H1 (cell line): ENCODE results near the gene DLX2. TPM values are rescaled to one million over a fixed set of nuclear protein-coding genes. Genes with fewer than 3 reads are reported as not detected.

Experiments
- BCL11A ChIP-seq, 2 experiments: IDR thresholded peaks; one replicate each; pipeline ENCODE4 v1.6.1; 2011; ENCODE audit warnings: low read depth in 2 of 2, low read length in 2 of 2, mild to moderate bottlenecking in 2 of 2
- CBX8 ChIP-seq: fragments of 300-800, 300-1000 bp; sonication (generic); IDR thresholded peaks from 2 replicates; pipeline ENCODE4 v1.7.1; 2016; ENCODE audit warnings: low read depth, low read length, borderline replicate concordance
- CHD2 ChIP-seq: IDR thresholded peaks from 2 replicates; pipeline ENCODE4 v1.6.1; 2012; ENCODE audit warnings: low read length, improper control_type of control experiment
- CREB1 ChIP-seq: IDR thresholded peaks from 2 replicates; pipeline ENCODE4 v1.6.1; 2012; ENCODE audit warnings: inconsistent platforms
- CTCF ChIP-seq, 3 experiments: IDR thresholded peaks; 1 replicate in 2 of 3; 2 replicates in 1 of 3; pipeline versions ENCODE4 v1.5.1 to v1.6.1; 2011; ENCODE audit warnings: low read length in 3 of 3, mild to moderate bottlenecking in 3 of 3, inconsistent platforms in 2 of 3, low read depth in 1 of 3, moderate library complexity in 1 of 3; ENCODE audit not compliant: insufficient read depth in 1 of 3; ENCODE audit errors: control extremely low read depth in 1 of 3
- EGR1 ChIP-seq: IDR thresholded peaks from 2 replicates; pipeline ENCODE4 v1.6.1; 2011; ENCODE audit warnings: low read depth, low read length, borderline replicate concordance
- EZH2 ChIP-seq: fragments of 200-600 bp; sonication (generic); IDR thresholded peaks from 2 replicates; pipeline ENCODE4 v1.7.1; 2012; ENCODE audit warnings: low read depth, mild to moderate bottlenecking, moderate library complexity, low read length, inconsistent platforms; ENCODE audit not compliant: severe bottlenecking
- FOSL1 ChIP-seq: IDR thresholded peaks from 2 replicates; pipeline ENCODE4 v1.6.1; 2011; ENCODE audit warnings: mild to moderate bottlenecking, low read depth, low read length, moderate library complexity; ENCODE audit not compliant: insufficient read depth
- GABPA ChIP-seq: IDR thresholded peaks from 2 replicates; pipeline ENCODE4 v1.6.1; 2011; ENCODE audit warnings: mild to moderate bottlenecking, low read length, moderate library complexity, borderline replicate concordance; ENCODE audit not compliant: insufficient read depth
- HDAC6 ChIP-seq: IDR thresholded peaks from one replicate; pipeline ENCODE4 v1.7.1; 2012; ENCODE audit warnings: low read depth, mild to moderate bottlenecking, inconsistent platforms, low read length, moderate library complexity
- KDM4A ChIP-seq: IDR thresholded peaks from one replicate; pipeline ENCODE4 v1.7.1; 2012; ENCODE audit warnings: low read depth, mild to moderate bottlenecking, moderate library complexity, low read length, inconsistent platforms; ENCODE audit not compliant: severe bottlenecking
- MAX ChIP-seq: IDR thresholded peaks from 2 replicates; pipeline ENCODE4 v1.6.1; 2012; ENCODE audit warnings: inconsistent platforms
- POLR2A ChIP-seq, 2 experiments: IDR thresholded peaks; 1 replicate in 1 of 2; 2 replicates in 1 of 2; pipeline ENCODE4 v1.6.1; 2011; ENCODE audit warnings: low read depth in 2 of 2, low read length in 2 of 2, mild to moderate bottlenecking in 2 of 2; ENCODE audit errors: control extremely low read depth in 1 of 2
- POU5F1 ChIP-seq: IDR thresholded peaks from 2 replicates; pipeline ENCODE4 v1.6.1; 2011; ENCODE audit warnings: low read depth, mild to moderate bottlenecking, low read length, moderate library complexity
- RNF2 ChIP-seq: fragments of 200-900, 300-1000 bp; sonication (generic); IDR thresholded peaks from 2 replicates; pipeline ENCODE4 v1.7.1; 2016; ENCODE audit warnings: borderline replicate concordance, low read depth, mild to moderate bottlenecking, antibody characterized with exemption, low read length; ENCODE audit not compliant: poor library complexity, severe bottlenecking; ENCODE audit errors: missing control alignments
- SIN3A ChIP-seq, 2 experiments: IDR thresholded peaks in 1 of 2; conservative IDR thresholded peaks in 1 of 2; 2 replicates each; pipeline ENCODE4 v1.6.1; 2011 to 2012; ENCODE audit warnings: low read length in 2 of 2, improper control_type of control experiment in 1 of 2, low read depth in 1 of 2, mild to moderate bottlenecking in 1 of 2
- SIRT6 ChIP-seq: IDR thresholded peaks from one replicate; pipeline ENCODE4 v1.7.1; 2012; ENCODE audit warnings: low read length, inconsistent platforms
- SP2 ChIP-seq: IDR thresholded peaks from 2 replicates; pipeline ENCODE4 v1.6.1; 2012; ENCODE audit warnings: mild to moderate bottlenecking, low read length, inconsistent platforms
- SUZ12 ChIP-seq: fragments of 200-600 bp; sonication (generic); IDR thresholded peaks from 2 replicates; pipeline ENCODE4 v1.6.1; 2012; ENCODE audit warnings: mild to moderate bottlenecking, inconsistent platforms, low read length, moderate library complexity, mixed read lengths
- TEAD4 ChIP-seq: IDR thresholded peaks from 2 replicates; pipeline ENCODE4 v1.6.1; 2012; ENCODE audit warnings: low read depth, low read length, inconsistent platforms, mixed read lengths
- ZNF274 ChIP-seq: IDR thresholded peaks from 2 replicates; pipeline ENCODE4 v1.7.0; 2012; ENCODE audit warnings: low read length, borderline replicate concordance; ENCODE audit errors: extremely low read depth
- polyA plus RNA-seq, 7 experiments: library from polyadenylated mRNA; depleted of rRNA in 3 of 7; stranded (reverse) in 5 of 7; unstranded in 2 of 7; fragments of >200 nt in 5 of 7; fragments of 200-250 nt in 2 of 7; gene quantifications; 1 replicate in 5 of 7; 2 replicates in 1 of 7; 4 replicates in 1 of 7; pipeline versions ENCODE4 v1.2.1 to v1.2.3, GENCODE V29; 2011 to 2013; ENCODE audit warnings: missing spikeins in 2 of 7, mixed read lengths in 2 of 7
- total RNA-seq: library from RNA; stranded (reverse); fragmentation: NEBNext Ultra II Directional; extraction: Animal tissue kit (Norgen Biotek cat#: 25700); gene quantifications from 2 replicates; pipeline ENCODE4 v1.2.1, GENCODE V29; 2021

DLX2 gene
- total and polyA plus RNA-seq, 2 of the 8 experiments (the other 6 are each of a cell fraction or from before 2014, with no cell fraction given), result 0.45 TPM; not detected in 1

DNA sequence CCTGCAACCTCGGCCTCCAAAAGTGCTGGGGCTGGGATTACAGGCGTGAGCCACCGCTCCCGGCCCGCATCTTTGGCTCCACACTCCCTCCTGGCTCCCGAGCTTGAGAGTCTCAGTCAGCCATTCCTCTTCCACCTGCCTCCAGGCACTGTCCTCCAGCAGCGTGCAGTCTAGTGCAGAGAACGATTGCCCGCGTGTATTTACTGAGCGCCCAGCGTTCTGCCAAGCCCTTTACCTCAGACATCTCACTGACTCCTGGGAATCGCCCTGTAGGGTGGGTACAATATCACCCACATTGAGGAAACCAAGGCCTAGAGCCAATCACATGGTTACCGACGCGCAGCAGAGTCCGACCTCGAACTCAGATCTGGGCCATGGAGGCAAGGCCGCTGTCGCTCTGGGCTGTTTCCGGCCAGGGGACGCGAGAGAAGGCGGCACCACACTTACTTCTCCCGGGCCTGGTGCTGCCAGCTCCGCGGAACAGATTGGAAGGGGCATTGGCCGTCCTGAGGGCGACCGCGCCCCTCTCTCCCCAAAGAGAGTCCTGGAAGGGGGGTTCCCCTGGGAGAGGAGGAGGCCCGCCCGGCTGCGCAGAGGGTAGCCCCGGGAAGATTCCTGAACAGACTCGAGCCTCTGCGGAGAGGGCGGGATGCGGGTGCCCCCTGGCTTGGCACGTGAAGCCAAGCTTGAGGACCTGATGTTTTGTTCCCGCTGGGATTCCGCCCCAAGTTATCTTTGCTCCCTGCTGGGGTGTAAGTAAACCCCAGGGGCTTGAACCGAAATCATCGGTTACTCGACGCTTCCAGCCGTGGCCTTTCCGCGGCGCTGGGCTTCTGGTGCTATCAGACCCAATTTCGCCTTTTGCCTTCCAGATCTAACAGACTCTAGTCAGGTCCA lies 5.2 kb upstream of the DLX2 start (continued):
- TF ChIP-seq KDM4A (no peak), GABPA (no peak), SIRT6 (no peak), CBX8 (peak; percentile 47; the same call in 1 of the 2 replicates), RNF2 (peak; percentile 69), ZNF274 (no peak), POLR2A (IDR thresholded peaks at IDR 0.05; ENCODE audit: control extremely low read depth in 1 of 2, low read depth in 2 of 2, low read length in 2 of 2) (no peak), HDAC6 (no peak), CREB1 (no peak), SIN3A (conservative IDR thresholded peaks at IDR 0.05 in 1 of 2, IDR thresholded peaks at IDR 0.05 in 1 of 2; ENCODE audit: low read depth in 1 of 2, low read length in 2 of 2) (no peak), POU5F1 (no peak), TEAD4 (no peak), EZH2 (peak; percentile 96), MAX (peak; percentile 81), EGR1 (no peak), FOSL1 (no peak), CHD2 (no peak), CTCF (IDR thresholded peaks at IDR 0.05; ENCODE audit: control extremely low read depth in 1 of 3, insufficient read depth in 1 of 3, low read depth in 1 of 3, low read length in 3 of 3) (no peak), SUZ12 (peak; percentile 93), SP2 (no peak), BCL11A (IDR thresholded peaks at IDR 0.05; ENCODE audit: low read depth in 2 of 2, low read length in 2 of 2) (no peak)
